HL-60 (cell line): ENCODE results near the gene LINGO4.

Experiments used
- DNase-seq, 2 experiments: peaks; one replicate each; pipeline ENCODE4 v3.0.0-alpha.2; 2010 to 2020; ENCODE audit warnings: low read depth in 1 of 2, low spot score in 1 of 2
- H3K27ac ChIP-seq: fragments of 250-450 bp; sonication (Bioruptor Pico); replicated peaks from 2 replicates; pipeline ENCODE4 v1.5.1; 2020; ENCODE audit warnings: mild to moderate bottlenecking, moderate library complexity
- H3K27me3 ChIP-seq: fragments of 250-450 bp; sonication (Bioruptor Pico); 2 replicates; pipeline ENCODE4 v1.5.1; 2021; ENCODE audit warnings: mild to moderate bottlenecking, moderate library complexity; ENCODE audit not compliant: insufficient read depth, poor library complexity, severe bottlenecking
- H3K4me3 ChIP-seq: replicated peaks from 2 replicates; pipeline ENCODE4 v1.5.1; 2011; ENCODE audit warnings: mild to moderate bottlenecking, control low read depth, low read length; ENCODE audit not compliant: insufficient read depth
- GABPA ChIP-seq: IDR thresholded peaks from 2 replicates; pipeline ENCODE4 v1.6.1; 2012; ENCODE audit warnings: low read depth
- POLR2AphosphoS5 ChIP-seq: IDR thresholded peaks from 2 replicates; pipeline ENCODE4 v1.6.1; 2012; ENCODE audit warnings: low read depth
- SPI1 ChIP-seq: IDR thresholded peaks from 2 replicates; pipeline ENCODE4 v1.6.1; 2012; ENCODE audit warnings: low read depth, mild to moderate bottlenecking, borderline replicate concordance
- TF ChIP-seq, protein P1 (sequence below): IDR thresholded peaks from 2 replicates; pipeline ENCODE4 v1.6.1; 2012; ENCODE audit warnings: low read depth; ENCODE audit not compliant: insufficient replicate concordance
- TF ChIP-seq, protein P2 (sequence below): IDR thresholded peaks from one replicate; pipeline ENCODE4 v1.5.1; 2011; ENCODE audit warnings: low read length, control low read depth, inconsistent platforms; ENCODE audit not compliant: insufficient read depth

The LINGO4 gene

DNA sequence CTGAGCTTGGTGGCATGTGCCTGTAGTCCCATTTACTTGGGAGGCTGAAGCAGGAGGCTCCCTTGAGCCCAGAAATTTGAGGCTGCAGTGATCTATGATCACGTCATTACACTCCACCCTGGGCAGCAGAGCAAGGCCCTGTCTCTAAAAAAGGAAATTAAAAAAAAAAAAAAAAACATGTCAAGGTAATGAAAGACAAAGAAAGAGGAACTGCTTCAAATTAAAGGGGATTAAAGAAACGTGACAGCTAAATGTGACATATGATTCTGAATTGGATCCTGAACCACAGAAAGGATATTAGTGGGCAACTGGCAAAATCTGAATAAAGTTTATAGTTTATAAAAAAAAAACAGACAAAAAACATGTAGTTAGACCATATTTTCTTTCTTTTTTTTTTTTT is 38.2 kb upstream of the LINGO4 start:
- DNase-seq: no peak
- Histone ChIP-seq H3K4me3 (no peak overlapping the region), H3K27ac (no peak overlapping the region), H3K27me3 (peaks cover 27% of the 10 kb centered on the region)
- TF ChIP-seq, protein P1, sequence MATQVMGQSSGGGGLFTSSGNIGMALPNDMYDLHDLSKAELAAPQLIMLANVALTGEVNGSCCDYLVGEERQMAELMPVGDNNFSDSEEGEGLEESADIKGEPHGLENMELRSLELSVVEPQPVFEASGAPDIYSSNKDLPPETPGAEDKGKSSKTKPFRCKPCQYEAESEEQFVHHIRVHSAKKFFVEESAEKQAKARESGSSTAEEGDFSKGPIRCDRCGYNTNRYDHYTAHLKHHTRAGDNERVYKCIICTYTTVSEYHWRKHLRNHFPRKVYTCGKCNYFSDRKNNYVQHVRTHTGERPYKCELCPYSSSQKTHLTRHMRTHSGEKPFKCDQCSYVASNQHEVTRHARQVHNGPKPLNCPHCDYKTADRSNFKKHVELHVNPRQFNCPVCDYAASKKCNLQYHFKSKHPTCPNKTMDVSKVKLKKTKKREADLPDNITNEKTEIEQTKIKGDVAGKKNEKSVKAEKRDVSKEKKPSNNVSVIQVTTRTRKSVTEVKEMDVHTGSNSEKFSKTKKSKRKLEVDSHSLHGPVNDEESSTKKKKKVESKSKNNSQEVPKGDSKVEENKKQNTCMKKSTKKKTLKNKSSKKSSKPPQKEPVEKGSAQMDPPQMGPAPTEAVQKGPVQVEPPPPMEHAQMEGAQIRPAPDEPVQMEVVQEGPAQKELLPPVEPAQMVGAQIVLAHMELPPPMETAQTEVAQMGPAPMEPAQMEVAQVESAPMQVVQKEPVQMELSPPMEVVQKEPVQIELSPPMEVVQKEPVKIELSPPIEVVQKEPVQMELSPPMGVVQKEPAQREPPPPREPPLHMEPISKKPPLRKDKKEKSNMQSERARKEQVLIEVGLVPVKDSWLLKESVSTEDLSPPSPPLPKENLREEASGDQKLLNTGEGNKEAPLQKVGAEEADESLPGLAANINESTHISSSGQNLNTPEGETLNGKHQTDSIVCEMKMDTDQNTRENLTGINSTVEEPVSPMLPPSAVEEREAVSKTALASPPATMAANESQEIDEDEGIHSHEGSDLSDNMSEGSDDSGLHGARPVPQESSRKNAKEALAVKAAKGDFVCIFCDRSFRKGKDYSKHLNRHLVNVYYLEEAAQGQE: no peak
- peak; percentile 68 for TF ChIP-seq SPI1

DNA sequence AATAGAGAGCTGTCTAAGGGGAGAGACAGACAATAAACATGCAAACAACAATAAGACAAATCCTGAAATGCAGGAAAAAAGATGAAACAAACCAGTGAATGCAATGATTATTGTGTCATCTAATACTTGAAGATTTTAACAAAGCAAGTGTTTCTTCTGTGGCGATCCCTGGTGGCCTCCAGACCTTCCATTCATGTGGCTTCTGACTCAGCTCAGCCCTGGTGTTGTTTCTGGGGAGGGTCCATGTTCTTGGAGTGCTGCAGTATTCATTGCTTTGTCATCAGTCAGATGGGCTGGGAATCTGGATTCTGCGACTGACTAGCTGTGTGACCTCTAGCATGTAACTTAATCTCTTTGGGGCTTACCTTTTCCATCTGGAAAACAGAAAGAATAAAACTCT is 35.9 kb upstream of the LINGO4 start:
- DNase-seq: no peak
- Histone ChIP-seq H3K27me3 (peaks cover 31% of the 10 kb centered on the region), H3K4me3 (no peak overlapping the region), H3K27ac (no peak overlapping the region)
- TF ChIP-seq POLR2AphosphoS5 (no peak), SPI1 (no peak)
- TF ChIP-seq, protein P2, sequence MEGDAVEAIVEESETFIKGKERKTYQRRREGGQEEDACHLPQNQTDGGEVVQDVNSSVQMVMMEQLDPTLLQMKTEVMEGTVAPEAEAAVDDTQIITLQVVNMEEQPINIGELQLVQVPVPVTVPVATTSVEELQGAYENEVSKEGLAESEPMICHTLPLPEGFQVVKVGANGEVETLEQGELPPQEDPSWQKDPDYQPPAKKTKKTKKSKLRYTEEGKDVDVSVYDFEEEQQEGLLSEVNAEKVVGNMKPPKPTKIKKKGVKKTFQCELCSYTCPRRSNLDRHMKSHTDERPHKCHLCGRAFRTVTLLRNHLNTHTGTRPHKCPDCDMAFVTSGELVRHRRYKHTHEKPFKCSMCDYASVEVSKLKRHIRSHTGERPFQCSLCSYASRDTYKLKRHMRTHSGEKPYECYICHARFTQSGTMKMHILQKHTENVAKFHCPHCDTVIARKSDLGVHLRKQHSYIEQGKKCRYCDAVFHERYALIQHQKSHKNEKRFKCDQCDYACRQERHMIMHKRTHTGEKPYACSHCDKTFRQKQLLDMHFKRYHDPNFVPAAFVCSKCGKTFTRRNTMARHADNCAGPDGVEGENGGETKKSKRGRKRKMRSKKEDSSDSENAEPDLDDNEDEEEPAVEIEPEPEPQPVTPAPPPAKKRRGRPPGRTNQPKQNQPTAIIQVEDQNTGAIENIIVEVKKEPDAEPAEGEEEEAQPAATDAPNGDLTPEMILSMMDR: no peak
- TF ChIP-seq, protein P1: no peak

DNA sequence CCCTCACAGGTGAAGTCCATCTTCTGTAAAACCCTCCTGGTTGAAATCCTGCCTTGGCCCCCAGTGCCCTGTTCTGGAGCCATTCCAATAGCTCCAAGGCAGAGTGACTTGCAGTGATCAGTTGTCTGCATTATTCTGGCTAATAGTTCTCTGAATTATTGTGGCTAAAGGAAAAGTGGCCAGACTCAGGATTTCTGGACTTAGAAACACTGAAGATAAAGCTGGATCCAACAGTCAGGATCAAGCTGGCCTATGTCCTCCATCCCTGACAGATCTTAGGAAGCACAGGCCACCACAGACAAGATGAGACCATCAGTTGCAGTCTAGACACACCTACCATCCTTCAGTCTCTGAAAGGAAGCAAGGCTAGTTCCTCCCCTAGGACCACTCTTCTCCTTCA is 35.2 kb upstream of the LINGO4 start:
- TF ChIP-seq POLR2AphosphoS5 (no peak), SPI1 (no peak), GABPA (no peak)
- TF ChIP-seq, protein P1: no peak
- TF ChIP-seq, protein P2: no peak
- H3K27me3 ChIP-seq: peaks cover 31% of the 10 kb centered on the region
- H3K4me3 ChIP-seq: no peak overlapping the region
- no peak overlapping the region for H3K27ac ChIP-seq
- DNase-seq: no peak
